Stimulated activated CD4-positive, alpha-beta T cell treated with anti-CD3 and anti-CD28 coated beads, Interleukin-1b, Interleukin-23, amount 100 ng/mL, for 24 hours (primary cell): ENCODE data around the gene MYO9A.

ENCODE experiments used
- DNase-seq, 4 experiments: peaks; one replicate each; pipeline ENCODE4 v3.0.0-alpha.2; 2020; ENCODE audit warnings: low read depth in 4 of 4, low spot score in 1 of 4

Gene MYO9A

DNA sequence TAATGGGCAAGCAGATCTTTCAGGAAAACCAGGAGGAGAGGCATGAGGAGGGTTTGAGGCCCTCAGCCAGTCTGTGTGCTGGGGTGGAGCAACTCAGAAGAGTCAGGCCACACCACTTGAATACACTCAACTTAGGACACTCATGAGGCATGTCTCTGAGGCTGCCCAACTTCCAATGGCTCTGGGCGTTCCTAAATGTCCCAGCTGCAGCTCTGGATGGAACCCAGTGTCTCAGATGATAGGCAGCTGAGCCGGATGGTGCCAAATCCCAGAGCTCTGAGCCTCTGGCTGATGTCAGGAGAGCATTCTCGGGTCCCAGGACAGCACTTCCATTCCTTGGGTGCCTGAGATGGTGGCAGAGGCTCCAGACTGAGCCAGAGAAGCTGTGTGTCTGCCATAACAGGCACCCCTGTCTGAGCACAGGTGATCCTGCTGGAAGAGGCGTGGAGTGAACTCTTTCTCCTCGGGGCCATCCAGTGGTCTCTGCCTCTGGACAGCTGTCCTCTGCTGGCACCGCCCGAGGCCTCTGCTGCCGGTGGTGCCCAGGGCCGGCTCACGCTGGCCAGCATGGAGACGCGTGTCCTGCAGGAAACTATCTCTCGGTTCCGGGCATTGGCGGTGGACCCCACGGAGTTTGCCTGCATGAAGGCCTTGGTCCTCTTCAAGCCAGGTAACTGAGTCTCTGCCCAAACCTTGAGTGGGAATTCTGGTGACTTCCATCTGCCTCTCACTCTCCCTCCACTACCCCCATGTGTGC is 304.8 kb downstream of the MYO9A start:
- no peak for DNase-seq

GRCh38 chr15:71811752-71812735 is 305.9 kb downstream of the MYO9A start:
- DNase-seq: no peak

DNA sequence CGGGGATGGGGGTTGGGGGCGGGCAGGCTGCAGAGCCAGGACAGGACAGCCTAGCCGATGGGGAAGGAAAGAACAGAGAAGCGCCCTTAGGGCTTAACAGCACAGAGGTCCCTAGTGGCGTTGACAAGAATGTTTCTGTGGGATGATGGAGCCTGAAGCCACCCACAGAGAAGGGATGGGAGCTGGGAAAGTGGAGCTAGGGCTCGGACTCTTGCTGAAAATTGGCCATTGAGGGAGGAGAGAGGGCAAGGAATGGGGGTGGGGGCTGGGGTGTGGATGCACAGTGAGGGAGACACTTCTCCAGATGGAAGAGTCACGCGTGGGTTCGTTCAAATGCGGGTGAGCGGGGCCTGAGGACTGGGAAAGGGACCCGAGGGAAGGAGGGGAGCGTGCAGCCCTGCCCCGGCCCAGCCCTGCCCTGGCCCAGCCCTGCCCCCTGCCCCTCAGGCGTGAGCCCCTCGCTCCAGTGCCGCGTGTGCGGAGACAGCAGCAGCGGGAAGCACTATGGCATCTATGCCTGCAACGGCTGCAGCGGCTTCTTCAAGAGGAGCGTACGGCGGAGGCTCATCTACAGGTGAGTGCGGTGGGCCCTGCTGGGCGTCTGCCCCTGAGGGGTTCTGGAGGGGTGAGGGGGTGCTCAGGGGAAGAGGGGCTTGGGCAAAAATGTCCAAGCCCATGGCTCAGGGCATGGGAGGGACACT is 306.8 kb downstream of the MYO9A start:
- DNase-seq: no peak

- no peak for DNase-seq
Measured at GRCh38 chr15:71810256-71811035, 307.5 kb downstream of the MYO9A start, which contains the start of gene NR2E3. NR2E3 (plus strand) TSS chr15:71810554; CDS start chr15:71810744, 190 bp downstream.

DNA sequence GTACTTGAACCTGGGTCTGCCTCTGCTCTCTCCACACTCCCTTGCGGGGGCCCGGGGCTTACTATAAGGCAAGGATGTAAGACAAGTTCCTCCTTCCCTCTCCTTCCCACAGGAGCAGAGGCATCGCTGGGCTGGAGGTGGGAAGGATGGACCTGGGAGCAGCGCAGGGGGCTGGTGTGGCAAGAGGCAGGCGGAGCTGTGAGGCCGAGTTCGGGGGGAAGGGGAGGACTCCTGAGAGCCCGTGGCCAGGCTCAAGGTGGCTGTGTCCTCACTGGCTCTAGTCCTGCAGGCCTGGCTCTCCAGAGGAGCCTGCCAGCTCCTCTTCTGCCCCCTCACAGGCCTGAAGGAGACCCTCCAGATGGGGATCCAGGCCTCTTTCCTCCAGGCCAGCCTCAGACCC is 308.6 kb downstream of the MYO9A start:
- DNase-seq: no peak

GRCh38 chr15:71808311-71809020 is 309.5 kb downstream of the MYO9A start:
- no peak for DNase-seq

GRCh38 chr15:71807691-71808091 is 310.3 kb downstream of the MYO9A start:
- no peak for DNase-seq

DNA sequence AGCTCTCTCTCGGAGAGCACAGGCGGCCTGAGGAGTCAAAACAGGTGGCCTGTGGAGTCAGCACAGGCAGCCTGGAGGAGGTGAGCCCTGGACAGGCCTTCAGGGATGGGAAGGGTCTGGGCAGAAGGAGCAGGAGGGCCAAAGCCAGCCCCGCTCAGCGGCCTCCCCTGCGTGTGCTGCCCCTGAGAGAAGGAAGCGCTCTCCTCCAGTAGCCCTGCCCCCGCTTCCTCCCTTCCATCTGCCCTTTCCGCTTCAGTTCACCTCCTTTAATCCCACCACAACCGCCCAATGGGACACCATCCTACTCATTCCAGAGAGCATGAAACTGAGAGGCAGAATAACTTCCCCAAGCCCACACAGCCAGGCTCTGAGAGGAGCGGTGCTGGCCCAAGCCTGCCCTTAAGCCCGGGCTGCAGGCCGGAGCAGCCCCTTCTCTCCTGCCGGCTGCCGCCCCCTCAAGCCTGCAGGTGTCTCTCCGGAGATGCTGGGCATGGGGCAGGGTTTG is 310.8 kb downstream of the MYO9A start:
- DNase-seq: no peak

GRCh38 chr15:71806452-71806931 is 311.5 kb downstream of the MYO9A start:
- no peak for DNase-seq

GRCh38 chr15:71804695-71805470 is 313.1 kb downstream of the MYO9A start:
- no peak for DNase-seq

GRCh38 chr15:71804226-71804625 is 313.7 kb downstream of the MYO9A start:
- no peak for DNase-seq

GRCh38 chr15:71802770-71803169 is 315.2 kb downstream of the MYO9A start:
- DNase-seq: no peak

GRCh38 chr15:71801935-71802655 is 315.9 kb downstream of the MYO9A start:
- DNase-seq: no peak

GRCh38 chr15:71800835-71801745 is 316.9 kb downstream of the MYO9A start:
- DNase-seq: no peak

DNA sequence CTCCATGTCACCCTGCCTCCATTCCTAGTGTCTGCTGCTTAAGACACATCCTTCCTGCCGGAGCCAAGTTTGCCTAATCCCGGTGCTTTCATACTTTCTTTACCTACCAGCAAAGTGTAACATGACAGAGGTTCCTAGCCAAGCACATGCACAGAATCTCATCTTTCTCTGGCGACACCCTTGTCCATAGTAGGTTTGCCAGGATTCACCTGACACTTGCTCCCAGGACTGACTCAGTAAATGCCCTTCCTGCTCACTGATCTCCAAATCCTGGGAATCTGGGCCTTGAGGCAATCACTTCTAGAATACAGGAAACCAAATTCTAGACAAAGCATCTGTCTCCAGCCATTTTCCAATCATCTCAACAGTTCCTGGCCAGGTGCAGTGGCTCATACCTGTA is 317.8 kb downstream of the MYO9A start:
- DNase-seq: no peak

- no peak for DNase-seq
Measured at GRCh38 chr15:71798641-71799040, 319.3 kb downstream of the MYO9A start.

DNA sequence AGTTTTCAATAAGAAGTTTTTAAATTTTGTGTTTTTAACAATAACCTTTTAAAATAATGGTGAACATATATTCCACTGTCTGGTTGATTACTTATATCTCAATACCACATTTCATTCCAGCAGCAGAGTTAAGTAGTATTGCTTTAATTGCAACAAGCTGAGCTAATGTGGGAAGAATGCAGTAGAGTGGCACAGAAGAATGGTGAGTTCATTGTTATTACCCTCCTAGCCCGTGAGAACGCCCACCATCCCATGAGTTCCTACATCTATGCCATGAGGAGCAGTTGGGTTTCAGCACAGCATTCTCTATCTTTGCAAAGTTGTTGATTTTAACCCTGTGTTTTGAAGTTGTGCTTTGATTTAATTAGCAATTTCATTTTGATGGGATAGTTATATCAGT is 325.4 kb downstream of the MYO9A start:
- no peak for DNase-seq
